T-helper 1 cell treated with Interleukin-12 subunit alpha and Interleukin-12 subunit beta and Interleukin-4 antibody, amounts not matched to agents 30 μg/mL and 1 μg/mL, for 36 hours (primary cell): ENCODE measurements around the gene MYO1G.
A peak's percentile ranks its signal among the peaks of the same experiment; 100 is the strongest.

ENCODE experiments used
- H3K27ac Mint-ChIP-seq: one replicate; pipeline ENCODE4 v1.8.0; 2021; ENCODE audit warnings: mild to moderate bottlenecking, mixed read lengths
- H3K27me3 Mint-ChIP-seq: one replicate; pipeline ENCODE4 v1.8.0; 2021; ENCODE audit warnings: low read depth, mixed read lengths
- H3K36me3 Mint-ChIP-seq: one replicate; pipeline ENCODE4 v1.8.0; 2021; ENCODE audit warnings: low read depth, mixed read lengths
- H3K4me1 Mint-ChIP-seq: one replicate; pipeline ENCODE4 v1.8.0; 2021; ENCODE audit warnings: low read depth, mixed read lengths
- H3K4me3 Mint-ChIP-seq: one replicate; pipeline ENCODE4 v1.8.0; 2021; ENCODE audit warnings: mild to moderate bottlenecking, moderate library complexity, mixed read lengths
- H3K9me3 Mint-ChIP-seq: one replicate; pipeline ENCODE4 v1.8.0; 2021; ENCODE audit warnings: mixed read lengths

MYO1G gene

GRCh38 chr7:44930921-44931320, 47.9 kb downstream of the MYO1G start:
- H3K9me3 Mint-ChIP-seq = no peaks in the 10 kb centered on the region
- no peaks in the 10 kb centered on the region for H3K36me3 Mint-ChIP-seq
- no peak overlapping the region for H3K4me3 Mint-ChIP-seq
- no peaks in the 10 kb centered on the region for H3K4me1 Mint-ChIP-seq
- peaks cover 37% of the 10 kb centered on the region for H3K27me3 Mint-ChIP-seq
- H3K27ac Mint-ChIP-seq = no peak overlapping the region

DNA sequence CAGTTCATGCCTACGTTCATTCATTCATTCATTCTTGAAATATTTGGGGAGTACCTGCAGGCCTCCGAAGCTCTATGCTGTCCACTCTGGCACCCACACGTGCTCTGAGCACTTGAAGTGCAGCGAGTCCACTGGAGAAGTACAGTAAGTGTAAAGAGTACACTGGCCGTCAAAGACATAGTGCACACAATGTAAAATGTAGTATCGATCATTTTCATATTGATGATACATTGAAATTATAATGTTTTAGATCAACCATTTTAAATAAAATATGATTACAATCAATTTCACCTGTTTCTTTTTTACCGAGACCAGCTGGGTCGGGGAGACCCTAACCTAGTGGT, 56.5 kb downstream of the MYO1G start:
- Mint-ChIP-seq H3K36me3 (no peaks in the 10 kb centered on the region), H3K27me3 (peaks cover 3% of the 10 kb centered on the region), H3K9me3 (no peaks in the 10 kb centered on the region), H3K4me3 (no peak overlapping the region), H3K27ac (no peak overlapping the region), H3K4me1 (peaks cover 8% of the 10 kb centered on the region)

DNA sequence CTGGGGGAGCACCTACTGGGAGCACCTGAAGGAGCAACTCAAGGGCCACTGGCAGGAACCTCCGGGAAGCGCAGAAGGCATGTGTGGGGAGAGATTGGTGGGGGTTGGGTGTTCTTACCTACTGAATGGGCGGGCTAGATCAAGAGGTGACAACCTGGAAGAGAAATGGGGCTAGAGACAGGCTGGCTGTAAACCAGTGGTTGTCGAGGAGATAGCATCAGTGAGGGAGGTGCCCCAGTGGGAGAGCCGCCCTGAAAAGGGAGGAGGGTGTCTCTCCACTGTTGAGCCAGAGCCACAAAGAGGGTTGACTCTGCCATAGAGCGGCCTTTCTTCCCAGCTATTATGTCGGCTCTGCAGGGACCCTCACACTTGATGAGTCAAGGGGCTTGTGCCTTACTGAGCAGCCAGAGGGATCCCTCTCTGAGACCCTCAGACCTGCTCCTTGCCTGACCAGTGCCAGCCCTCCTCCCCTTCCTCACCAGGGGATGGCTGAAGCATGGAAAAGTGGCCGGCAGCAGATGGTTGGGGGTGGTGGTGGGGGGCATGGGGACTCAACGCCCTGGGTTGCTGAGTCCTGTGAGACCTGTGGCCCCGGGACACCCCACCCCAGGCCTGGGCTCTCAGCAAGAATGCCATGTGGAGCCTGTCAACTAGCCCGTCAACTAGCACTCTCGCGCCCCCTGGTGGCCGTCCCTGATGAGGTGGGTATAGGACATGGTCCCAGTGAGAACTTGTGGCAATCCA, 57.0 kb downstream of the MYO1G start:
- Mint-ChIP-seq H3K27me3 (peaks cover 3% of the 10 kb centered on the region), H3K36me3 (no peaks in the 10 kb centered on the region), H3K4me3 (no peak overlapping the region), H3K4me1 (peaks cover 8% of the 10 kb centered on the region), H3K27ac (peak overlapping the region; percentile 36), H3K9me3 (no peaks in the 10 kb centered on the region)

DNA sequence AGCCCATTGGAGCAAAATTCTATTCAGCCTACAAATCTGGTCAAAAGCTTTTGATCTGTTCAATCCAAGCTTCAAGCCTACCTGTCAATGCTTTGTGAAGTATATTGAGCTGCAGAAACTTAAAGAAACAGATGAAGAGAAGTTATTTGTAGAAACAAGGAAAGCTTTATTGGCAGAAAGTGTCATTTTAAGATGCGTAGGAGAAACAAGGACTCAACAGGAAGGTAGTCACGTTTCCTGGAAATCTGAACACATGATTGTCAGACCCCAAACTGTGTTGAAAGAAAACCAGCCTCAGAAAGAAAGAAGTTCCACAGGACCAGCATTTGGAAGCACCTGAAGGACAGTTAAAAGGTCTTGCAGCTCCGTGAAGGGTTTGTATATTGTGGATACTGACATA, 58.7 kb downstream of the MYO1G start:
- Mint-ChIP-seq H3K27me3 (no peaks in the 10 kb centered on the region), H3K9me3 (no peaks in the 10 kb centered on the region), H3K27ac (no peak overlapping the region), H3K36me3 (no peaks in the 10 kb centered on the region), H3K4me1 (peaks cover 12% of the 10 kb centered on the region), H3K4me3 (no peak overlapping the region)

- H3K9me3 Mint-ChIP-seq = no peaks in the 10 kb centered on the region
- H3K27ac Mint-ChIP-seq = no peak overlapping the region
- no peak overlapping the region for H3K4me3 Mint-ChIP-seq
- H3K4me1 Mint-ChIP-seq = peaks cover 16% of the 10 kb centered on the region
- no peaks in the 10 kb centered on the region for H3K27me3 Mint-ChIP-seq
- H3K36me3 Mint-ChIP-seq = peaks cover 2% of the 10 kb centered on the region
These were observed 60.8 kb downstream of the MYO1G start for GRCh38 chr7:44918029-44918428.

DNA sequence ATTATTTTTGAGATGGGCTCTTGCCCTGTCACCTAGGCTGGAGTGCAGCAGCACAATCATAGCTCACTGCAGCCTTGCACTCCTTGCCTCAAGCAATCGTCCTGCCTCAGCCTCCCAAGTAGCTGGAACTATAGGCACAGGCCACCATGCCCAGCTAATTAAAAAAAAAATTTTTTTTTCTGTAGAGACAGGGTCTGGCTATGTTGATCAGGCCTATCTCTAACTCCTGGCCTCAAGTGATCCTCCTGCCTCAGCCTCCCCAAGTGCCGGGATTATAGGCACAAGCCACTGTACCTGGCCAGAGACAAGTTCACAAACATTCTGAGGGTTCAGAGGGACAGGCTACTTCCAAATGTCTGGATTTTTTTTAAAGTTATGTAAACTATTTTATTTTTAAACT, 61.4 kb downstream of the MYO1G start:
- no peak overlapping the region for H3K27ac Mint-ChIP-seq

GRCh38 chr7:44914992-44915607, 63.7 kb downstream of the MYO1G start:
- H3K27me3 Mint-ChIP-seq = no peaks in the 10 kb centered on the region
- H3K27ac Mint-ChIP-seq = peak overlapping the region; percentile 88
- peak overlapping the region; percentile 69 for H3K4me3 Mint-ChIP-seq

More for the DNA sequence above, 61.4 kb downstream of the MYO1G start:
- Mint-ChIP-seq H3K36me3 (peaks cover 2% of the 10 kb centered on the region), H3K27me3 (no peaks in the 10 kb centered on the region), H3K4me3 (no peak overlapping the region), H3K4me1 (peaks cover 16% of the 10 kb centered on the region), H3K9me3 (no peaks in the 10 kb centered on the region)

DNA sequence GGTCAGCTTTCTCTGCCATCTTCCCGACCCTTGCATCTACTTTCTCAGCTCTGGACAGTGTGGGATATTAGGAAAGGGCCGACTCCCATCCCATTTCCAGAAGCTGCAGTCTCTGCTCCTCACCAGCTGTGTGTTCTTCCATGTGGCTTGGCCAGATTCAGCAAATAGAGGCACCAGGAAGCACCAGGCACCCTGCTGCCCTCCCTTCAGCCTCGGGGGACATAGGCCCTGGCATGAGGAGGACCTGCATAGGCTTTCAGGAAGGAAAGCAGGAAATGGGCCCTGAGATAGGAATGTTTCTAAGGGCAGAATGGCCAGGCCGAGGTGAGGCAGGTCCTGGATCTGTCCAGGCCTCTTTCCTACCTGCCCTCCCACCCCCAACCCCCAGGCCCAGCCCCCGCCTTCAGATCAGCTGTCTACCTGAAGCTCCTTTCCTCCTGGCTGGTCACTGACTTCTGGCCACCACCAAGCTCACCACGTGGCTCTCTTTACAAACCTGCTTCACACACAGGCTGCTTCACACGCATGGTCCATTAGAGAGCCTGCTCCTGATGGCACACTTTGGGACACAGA, 66.0 kb downstream of the MYO1G start:
- Mint-ChIP-seq H3K4me3 (no peak overlapping the region), H3K27me3 (no peaks in the 10 kb centered on the region), H3K9me3 (no peaks in the 10 kb centered on the region), H3K4me1 (peaks cover 9% of the 10 kb centered on the region), H3K27ac (peak overlapping the region; percentile 55), H3K36me3 (peaks cover 2% of the 10 kb centered on the region)

More at GRCh38 chr7:44914992-44915607, 63.7 kb downstream of the MYO1G start:
- Mint-ChIP-seq H3K36me3 (peaks cover 2% of the 10 kb centered on the region), H3K9me3 (no peaks in the 10 kb centered on the region), H3K4me1 (peaks cover 10% of the 10 kb centered on the region)
